Measurements from ENCODE around the gene NRL.
"Not testable (repeated sequence)": the region's sequence is repeated elsewhere in the genome, so short reads cannot be mapped to it uniquely, and the experiment has no call there.

Gene NRL

GRCh38 chr14:24036169-24036962, 78.4 kb downstream of the NRL start:
- TF ChIP-seq EZH2phosphoT487 (IDR thresholded peaks at IDR 0.05; ENCODE audit: borderline replicate concordance) (no peak), CTCF (conservative IDR thresholded peaks at IDR 0.05; ENCODE audit: low read length) (peak; percentile 85)
- Histone ChIP-seq H3K36me3 (ENCODE audit: insufficient read depth, low read length) (no peaks in the 10 kb centered on the region), H3K4me1 (ENCODE audit: insufficient read depth, low read length, poor library complexity, severe bottlenecking) (peaks cover 15% of the 10 kb centered on the region)

GRCh38 chr14:24035769-24036168, 79.0 kb downstream of the NRL start:
- H3K9me2 ChIP-seq (replicated peaks; ENCODE audit: low read depth, low read length); H3K79me2 ChIP-seq (ENCODE audit: insufficient read depth, low read length); H3K27me3 ChIP-seq (ENCODE audit: insufficient read depth, low read length, poor library complexity, severe bottlenecking); H3K36me3 ChIP-seq (ENCODE audit: insufficient read depth, low read length); H4K20me1 ChIP-seq (ENCODE audit: insufficient read depth, low read length, poor library complexity, severe bottlenecking); H3F3A ChIP-seq (ENCODE audit: low read depth): not testable (repeated sequence)
- H2AFZ ChIP-seq (ENCODE audit: low read length): peak overlapping the region; percentile 97
- peak overlapping the region; percentile 97 for H3K4me3 ChIP-seq (ENCODE audit: low read length, poor library complexity, severe bottlenecking)
- H3K4me1 ChIP-seq (ENCODE audit: insufficient read depth, low read length, poor library complexity, severe bottlenecking): peaks cover 15% of the 10 kb centered on the region
- H3K4me2 ChIP-seq (ENCODE audit: low read depth, low read length, poor library complexity, severe bottlenecking): peak overlapping the region; percentile 77
- peaks cover 17% of the 10 kb centered on the region for H3K9me3 ChIP-seq (ENCODE audit: insufficient read depth, low read depth, low read length)
- peak overlapping the region; percentile 97 for H3K9ac ChIP-seq (ENCODE audit: low read depth, low read length, poor library complexity, severe bottlenecking)

More at GRCh38 chr14:24036169-24036962, 78.4 kb downstream of the NRL start:
- peaks cover 16% of the 10 kb centered on the region for H3K9me3 ChIP-seq (ENCODE audit: insufficient read depth, low read depth, low read length)
- no peaks in the 10 kb centered on the region for H4K20me1 ChIP-seq (ENCODE audit: insufficient read depth, low read length, poor library complexity, severe bottlenecking)
- no peaks in the 10 kb centered on the region for H3K79me2 ChIP-seq (ENCODE audit: insufficient read depth, low read length)
- no peaks in the 10 kb centered on the region for H3K27me3 ChIP-seq (ENCODE audit: insufficient read depth, low read length, poor library complexity, severe bottlenecking)
- H3F3A ChIP-seq (ENCODE audit: low read depth): no peaks in the 10 kb centered on the region
- H3K4me2 ChIP-seq (ENCODE audit: low read depth, low read length, poor library complexity, severe bottlenecking): peak overlapping the region; percentile 77
- peak overlapping the region; percentile 97 for H2AFZ ChIP-seq (ENCODE audit: low read length)
- no peaks in the 10 kb centered on the region for H3K9me2 ChIP-seq (replicated peaks; ENCODE audit: low read depth, low read length)
- H3K9ac ChIP-seq (ENCODE audit: low read depth, low read length, poor library complexity, severe bottlenecking): peak overlapping the region; percentile 97
- H3K4me3 ChIP-seq (ENCODE audit: low read length, poor library complexity, severe bottlenecking): peak overlapping the region; percentile 97

GRCh38 chr14:24032727-24033418, 81.9 kb downstream of the NRL start:
- no peaks in the 10 kb centered on the region for H3K36me3 ChIP-seq (ENCODE audit: insufficient read depth, low read length)
- H3K9ac ChIP-seq (ENCODE audit: low read depth, low read length, poor library complexity, severe bottlenecking): no peak overlapping the region
- peaks cover 7% of the 10 kb centered on the region for H3K4me1 ChIP-seq (ENCODE audit: insufficient read depth, low read length, poor library complexity, severe bottlenecking)
- no peaks in the 10 kb centered on the region for H4K20me1 ChIP-seq (ENCODE audit: insufficient read depth, low read length, poor library complexity, severe bottlenecking)
- peaks cover 17% of the 10 kb centered on the region for H3K9me3 ChIP-seq (ENCODE audit: insufficient read depth, low read depth, low read length)
- no peak overlapping the region for H3K4me2 ChIP-seq (ENCODE audit: low read depth, low read length, poor library complexity, severe bottlenecking)
- H3F3A ChIP-seq (ENCODE audit: low read depth): no peaks in the 10 kb centered on the region
- no peaks in the 10 kb centered on the region for H3K9me2 ChIP-seq (replicated peaks; ENCODE audit: low read depth, low read length)
- H3K4me3 ChIP-seq (ENCODE audit: low read length, poor library complexity, severe bottlenecking): no peak overlapping the region
- TF ChIP-seq CTCF (conservative IDR thresholded peaks at IDR 0.05; ENCODE audit: low read length): no peak
- no peak for TF ChIP-seq EZH2phosphoT487 (IDR thresholded peaks at IDR 0.05; ENCODE audit: borderline replicate concordance)
- no peaks in the 10 kb centered on the region for H3K27me3 ChIP-seq (ENCODE audit: insufficient read depth, low read length, poor library complexity, severe bottlenecking)
- no peaks in the 10 kb centered on the region for H3K79me2 ChIP-seq (ENCODE audit: insufficient read depth, low read length)
- no peak overlapping the region for H2AFZ ChIP-seq (ENCODE audit: low read length)

GRCh38 chr14:24031331-24031730, 83.4 kb downstream of the NRL start:
- H3K4me2 ChIP-seq (ENCODE audit: low read depth, low read length, poor library complexity, severe bottlenecking); H3K79me2 ChIP-seq (ENCODE audit: insufficient read depth, low read length); H3K9me2 ChIP-seq (replicated peaks; ENCODE audit: low read depth, low read length); H4K20me1 ChIP-seq (ENCODE audit: insufficient read depth, low read length, poor library complexity, severe bottlenecking); H3K36me3 ChIP-seq (ENCODE audit: insufficient read depth, low read length); H3K4me3 ChIP-seq (ENCODE audit: low read length, poor library complexity, severe bottlenecking); H3F3A ChIP-seq (ENCODE audit: low read depth); H3K4me1 ChIP-seq (ENCODE audit: insufficient read depth, low read length, poor library complexity, severe bottlenecking); H3K9ac ChIP-seq (ENCODE audit: low read depth, low read length, poor library complexity, severe bottlenecking); H2AFZ ChIP-seq (ENCODE audit: low read length); H3K27me3 ChIP-seq (ENCODE audit: insufficient read depth, low read length, poor library complexity, severe bottlenecking): not testable (repeated sequence)
- peaks cover 17% of the 10 kb centered on the region for H3K9me3 ChIP-seq (ENCODE audit: insufficient read depth, low read depth, low read length)

GRCh38 chr14:24029687-24030086, 85.1 kb downstream of the NRL start:
- H3K4me3 ChIP-seq (ENCODE audit: low read length, poor library complexity, severe bottlenecking); H3K9me2 ChIP-seq (replicated peaks; ENCODE audit: low read depth, low read length); H3K9ac ChIP-seq (ENCODE audit: low read depth, low read length, poor library complexity, severe bottlenecking); H3K27me3 ChIP-seq (ENCODE audit: insufficient read depth, low read length, poor library complexity, severe bottlenecking); H3K4me1 ChIP-seq (ENCODE audit: insufficient read depth, low read length, poor library complexity, severe bottlenecking); H3K79me2 ChIP-seq (ENCODE audit: insufficient read depth, low read length); H3K4me2 ChIP-seq (ENCODE audit: low read depth, low read length, poor library complexity, severe bottlenecking); H2AFZ ChIP-seq (ENCODE audit: low read length); H3F3A ChIP-seq (ENCODE audit: low read depth); H4K20me1 ChIP-seq (ENCODE audit: insufficient read depth, low read length, poor library complexity, severe bottlenecking); H3K36me3 ChIP-seq (ENCODE audit: insufficient read depth, low read length): not testable (repeated sequence)
- peaks cover 17% of the 10 kb centered on the region for H3K9me3 ChIP-seq (ENCODE audit: insufficient read depth, low read depth, low read length)
